GOT3 (cell line): ENCODE results near the gene CFAP206.
"Not testable (repeated sequence)": the region's sequence is repeated elsewhere in the genome, so short reads cannot be mapped to it uniquely, and the experiment has no call there.

Experiments used
- DNase-seq: peaks from one replicate; lab custom pipeline; 2025; ENCODE audit warnings: mixed read lengths; lab: John Stamatoyannopoulos, UW

CFAP206 gene

DNA sequence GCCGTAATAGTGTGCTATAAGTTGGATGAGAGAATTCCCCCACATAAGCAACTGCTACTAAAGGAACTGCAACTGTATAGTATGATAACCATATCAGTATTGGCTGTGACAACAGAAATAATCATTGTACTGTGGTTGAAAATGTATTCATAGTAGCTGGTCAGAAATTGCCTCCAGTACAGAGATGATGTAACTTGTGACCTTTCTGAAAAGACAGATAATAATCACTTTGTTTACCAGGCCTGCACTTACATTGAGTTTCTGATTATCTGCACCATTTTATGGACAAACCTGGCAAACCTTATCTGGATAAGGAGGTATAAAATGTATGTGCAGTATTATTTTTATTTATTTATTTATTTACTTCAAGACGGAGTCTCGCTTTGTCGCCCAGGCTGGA is 19.0 kb downstream of the CFAP206 start:
- no peak for DNase-seq

GRCh38 chr6:87430499-87430898 is 22.7 kb downstream of the CFAP206 start:
- DNase-seq: no peak

DNA sequence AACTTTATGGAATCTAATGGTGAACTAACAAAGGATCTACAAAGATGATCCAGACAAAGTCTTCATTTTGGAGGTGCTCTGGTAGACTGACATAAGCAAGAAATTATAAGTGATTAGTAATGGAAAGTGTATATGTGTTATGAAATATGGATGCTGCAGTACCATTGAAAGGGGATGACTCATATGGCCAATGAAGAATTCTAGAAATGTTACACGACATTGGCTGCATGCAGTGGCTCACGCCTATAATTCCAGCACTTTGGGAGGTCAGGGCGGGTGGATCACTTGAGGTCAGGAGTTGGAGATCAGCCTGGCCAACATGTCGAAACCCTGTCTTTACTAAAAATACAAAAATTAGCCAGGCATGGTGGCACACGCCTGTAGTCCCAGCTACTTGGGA is 23.5 kb downstream of the CFAP206 start:
- DNase-seq: no peak

- no peak for DNase-seq
Observed at GRCh38 chr6:87436435-87436834, 28.7 kb downstream of the CFAP206 start.

DNA sequence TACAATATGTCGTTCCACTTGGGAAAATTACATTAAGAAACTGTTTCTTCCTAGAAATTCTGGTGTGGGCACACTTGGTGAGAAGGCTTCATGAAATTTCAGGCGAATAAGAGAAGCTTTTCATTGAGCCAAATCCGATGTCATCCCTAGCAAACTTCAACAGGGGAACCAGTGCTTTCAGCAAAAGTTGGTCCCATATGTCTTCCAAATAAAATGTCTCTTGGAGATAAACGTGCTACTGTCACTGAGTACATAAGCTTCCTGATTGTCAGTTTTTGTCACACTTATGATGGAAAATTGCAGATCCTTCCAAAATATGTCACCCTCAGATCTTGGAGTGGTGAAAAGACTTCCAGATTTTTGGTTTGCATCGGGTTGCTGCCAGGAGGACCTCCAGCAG is 33.9 kb downstream of the CFAP206 start:
- no peak for DNase-seq

GRCh38 chr6:87444362-87444761 is 36.6 kb downstream of the CFAP206 start:
- DNase-seq: no peak

DNA sequence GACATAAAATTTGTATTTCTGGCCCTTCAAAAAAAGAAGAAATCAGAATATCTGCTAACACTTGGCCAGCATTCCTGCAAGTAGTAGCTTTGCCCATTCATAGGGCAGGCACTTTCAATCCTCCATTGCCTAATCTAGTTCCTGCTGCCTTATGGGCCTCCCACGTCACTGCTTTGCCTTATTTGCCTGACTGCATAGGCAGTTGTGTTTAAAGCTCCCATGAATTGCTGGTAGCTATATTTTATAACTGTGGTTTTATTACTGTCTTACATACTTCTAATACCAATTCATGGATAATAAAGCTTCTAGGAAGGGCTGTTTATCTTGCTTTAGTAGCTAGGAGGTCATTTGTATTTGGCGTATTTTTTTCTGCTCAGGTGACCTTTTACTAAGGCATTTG is 57.3 kb downstream of the CFAP206 start:
- DNase-seq: no peak

DNA sequence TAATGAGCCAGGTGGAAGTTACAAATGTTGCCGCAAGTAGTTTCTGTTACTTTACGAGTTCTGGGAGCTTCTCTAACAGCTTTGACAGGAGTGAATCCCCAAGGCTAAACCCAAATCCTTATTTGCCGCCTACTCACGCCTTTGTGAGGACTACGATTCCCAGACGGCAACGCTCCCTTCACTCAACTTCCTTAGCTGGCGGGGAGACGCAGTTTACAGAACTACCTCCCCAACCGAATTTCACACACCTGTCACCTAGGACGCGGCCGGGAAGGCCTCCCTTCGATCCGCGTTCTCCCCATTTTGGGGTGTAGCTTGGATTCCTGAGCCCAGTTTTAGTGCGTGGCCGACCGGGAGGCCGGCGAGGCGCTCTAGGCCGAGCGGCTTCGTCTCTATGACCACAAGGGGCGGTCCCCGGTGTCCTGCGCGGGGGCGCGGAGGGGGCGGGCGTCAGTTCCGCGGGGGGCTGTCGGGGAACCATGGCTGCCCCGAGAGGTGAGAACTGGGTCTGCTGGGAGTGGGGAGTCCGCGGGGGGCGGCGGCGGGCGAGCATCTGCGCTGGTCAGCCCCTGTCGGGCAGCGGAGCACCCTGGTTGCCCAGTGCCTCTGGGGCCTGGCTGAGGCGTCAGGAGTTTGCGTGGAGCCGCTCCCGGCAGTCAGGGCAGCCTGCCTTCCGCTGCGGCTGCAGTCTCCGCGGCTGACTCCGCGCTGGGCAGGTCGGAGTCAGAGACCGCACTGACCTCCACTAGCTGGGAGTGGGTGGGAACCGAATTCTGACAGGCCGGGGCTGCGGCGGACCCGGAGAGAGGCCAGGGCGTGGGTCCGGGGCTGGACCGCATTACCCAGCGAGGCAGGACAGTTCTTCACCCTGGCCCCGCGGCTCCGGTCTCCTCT is 65.0 kb downstream of the CFAP206 start, which contains the start of gene SLC35A1:
SLC35A1 (plus strand) TSS at position 450 of the 894 bp plus-strand sequence; CDS start at position 480, 30 bp downstream.
- peak; percentile 59 for DNase-seq

DNA sequence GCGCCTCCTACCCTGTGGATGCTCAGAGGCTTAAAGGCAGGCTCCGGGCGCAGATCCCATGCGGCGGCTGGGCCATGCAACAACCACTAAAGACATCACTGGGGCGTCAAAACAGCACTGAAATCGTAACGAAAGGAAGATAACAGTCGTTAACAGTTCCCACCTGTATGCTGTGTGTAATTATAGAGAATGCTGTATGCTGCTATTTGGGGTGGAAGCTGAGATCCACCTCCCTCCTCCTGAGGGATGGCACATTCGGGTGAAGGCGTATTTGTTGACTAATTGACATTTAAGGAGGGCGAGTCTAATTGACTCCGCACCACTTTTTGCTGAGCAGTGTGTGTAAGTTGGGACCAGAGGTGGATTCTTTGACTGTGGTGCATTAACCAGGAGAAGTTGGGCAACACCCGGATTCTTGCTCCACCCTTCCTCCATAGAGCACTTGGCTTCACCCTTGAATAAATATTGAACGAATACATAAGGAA is 65.7 kb downstream of the CFAP206 start:
- DNase-seq: no peak

DNA sequence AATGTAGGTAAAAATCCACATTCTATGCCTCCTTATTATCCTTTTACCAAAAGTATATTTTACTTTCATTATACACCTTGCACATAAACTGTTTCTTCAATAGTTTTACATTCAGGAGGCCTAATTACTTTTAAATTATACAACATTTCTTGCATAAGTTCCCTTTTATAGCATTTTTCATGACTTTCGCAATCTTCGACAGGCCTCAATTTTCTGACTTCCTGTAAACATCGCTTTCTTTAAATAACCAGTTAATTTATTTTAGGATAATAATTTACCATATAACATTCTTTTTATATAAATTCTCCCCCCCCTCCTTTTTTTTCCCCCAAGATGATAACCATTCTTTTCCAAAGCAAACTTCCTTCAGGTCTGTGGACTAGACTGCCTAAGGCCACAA is 74.2 kb downstream of the CFAP206 start:
- DNase-seq: no peak

- no peak for DNase-seq
Observed at GRCh38 chr6:87482366-87482765, 74.6 kb downstream of the CFAP206 start.

GRCh38 chr6:87483929-87484328 is 76.2 kb downstream of the CFAP206 start:
- no peak for DNase-seq

- DNase-seq: no peak
Observed at GRCh38 chr6:87484491-87484890, 76.7 kb downstream of the CFAP206 start.

GRCh38 chr6:87487555-87487954 is 79.8 kb downstream of the CFAP206 start:
- no peak for DNase-seq

DNA sequence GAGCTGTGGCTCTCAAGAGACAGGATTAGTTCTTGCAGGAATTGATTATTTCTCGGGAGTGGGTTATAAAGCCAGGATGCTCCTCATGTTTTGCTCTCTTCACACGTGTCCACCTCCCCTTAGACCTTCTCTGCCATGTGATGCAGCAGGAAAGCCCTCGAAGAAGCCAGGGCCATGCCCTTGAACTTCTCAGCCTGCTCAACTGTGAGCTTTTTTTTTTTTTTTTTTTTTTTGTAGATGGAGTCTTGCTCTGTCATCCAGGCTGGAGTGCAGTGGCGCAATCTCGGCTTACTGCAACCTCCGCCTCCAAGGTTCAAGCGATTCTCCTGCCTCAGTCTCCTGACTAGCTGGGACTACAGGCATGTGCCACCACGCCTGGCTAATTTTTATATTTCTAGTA is 81.6 kb downstream of the CFAP206 start:
- not testable (repeated sequence) for DNase-seq

DNA sequence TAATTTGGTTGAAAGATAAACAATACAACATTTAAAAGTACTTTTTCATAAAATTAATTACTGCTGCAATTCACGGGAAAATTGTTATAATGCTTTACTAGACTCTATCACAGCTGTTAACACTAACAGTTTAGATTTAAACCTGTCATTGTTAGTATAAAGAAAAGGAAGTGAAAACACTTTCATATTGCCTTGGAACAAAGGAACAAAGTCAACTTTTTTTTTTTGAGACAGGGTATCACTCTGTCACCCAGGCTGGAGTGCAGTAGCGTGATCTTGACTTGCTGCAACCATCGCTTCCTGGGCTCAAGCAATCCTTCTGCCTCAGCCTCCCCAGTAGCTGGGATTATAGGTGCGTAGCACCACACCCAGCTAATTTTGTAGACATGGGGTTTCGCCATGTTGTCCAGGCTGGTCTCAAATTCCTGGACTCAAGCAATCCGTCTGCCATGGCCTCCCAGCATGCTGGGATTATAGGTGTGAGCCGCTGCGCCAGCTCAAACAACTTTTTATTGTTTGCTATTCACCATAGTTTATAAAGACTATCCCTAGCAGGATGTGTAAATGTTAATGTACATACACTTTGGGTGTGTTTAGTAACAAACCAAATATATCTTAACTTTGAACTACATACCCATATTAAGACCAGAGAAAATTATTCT is 87.1 kb downstream of the CFAP206 start:
- DNase-seq: no peak

GRCh38 chr6:87498048-87498447 is 90.3 kb downstream of the CFAP206 start:
- no peak for DNase-seq

DNA sequence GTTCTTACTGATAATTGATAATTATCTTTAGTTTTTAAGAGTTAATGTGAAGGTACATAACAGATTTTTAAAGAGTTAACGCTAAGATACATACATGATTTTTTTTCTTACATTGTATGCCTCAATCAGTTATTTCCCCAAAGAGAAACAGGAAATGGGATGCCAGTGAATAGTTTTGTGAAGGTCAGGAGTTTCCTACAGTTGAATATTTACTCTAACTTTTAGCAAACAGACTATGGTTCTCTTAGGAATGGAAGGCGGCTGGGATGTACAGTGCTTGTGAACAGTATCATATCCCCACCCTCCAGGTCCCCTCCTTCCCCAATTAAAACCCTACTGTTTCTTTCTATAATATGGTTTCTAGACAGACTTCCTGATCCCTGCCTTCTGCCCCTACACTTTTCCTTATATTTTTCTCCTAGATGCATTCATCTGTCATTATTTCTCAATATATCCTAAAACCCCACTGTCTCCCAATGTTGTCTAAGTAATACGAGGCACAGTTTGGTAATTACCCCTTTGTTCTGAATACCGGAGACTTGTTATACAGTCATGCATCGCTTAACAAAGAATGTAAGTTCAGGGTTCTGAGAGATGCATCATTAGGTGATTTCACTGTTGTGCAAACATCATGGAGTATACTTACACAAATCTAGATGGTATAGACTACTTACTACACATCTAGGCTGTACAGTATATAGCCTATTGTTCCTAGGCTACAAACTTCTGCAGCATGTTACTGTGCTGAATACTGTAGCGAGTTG is 94.2 kb downstream of the CFAP206 start:
- DNase-seq: no peak

- no peak for DNase-seq
Observed at GRCh38 chr6:87504441-87504840, 96.7 kb downstream of the CFAP206 start.
